AML-193 (cell line): ENCODE results near the gene NIPAL3.
"Not testable (repeated sequence)": the region's sequence is repeated elsewhere in the genome, so short reads cannot be mapped to it uniquely, and the experiment has no call there.

ENCODE experiments used
- DNase-seq, 2 experiments: peaks; one replicate each; lab custom pipeline; 2025; lab: John Stamatoyannopoulos, UW

Gene NIPAL3

DNA sequence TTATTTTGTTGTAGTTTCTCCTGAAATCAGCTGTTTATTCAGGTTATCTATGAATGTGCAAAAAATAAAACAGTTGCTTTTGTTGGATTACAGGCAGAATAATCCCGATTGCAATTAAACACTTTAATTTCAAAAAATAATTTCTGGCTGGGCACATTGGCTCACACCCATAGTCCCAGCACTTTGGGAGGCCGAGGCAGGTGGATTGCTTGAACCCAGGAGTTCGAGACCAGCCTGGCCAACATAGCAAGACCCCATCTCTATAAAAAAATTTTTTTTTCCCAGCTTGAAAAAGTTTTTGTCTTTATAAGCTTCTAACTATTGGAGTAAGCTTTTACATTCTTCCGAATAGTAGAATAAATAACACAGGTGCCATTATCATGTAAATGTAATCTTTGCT, 102.3 kb downstream of the NIPAL3 start:
- DNase-seq = no peak

DNA sequence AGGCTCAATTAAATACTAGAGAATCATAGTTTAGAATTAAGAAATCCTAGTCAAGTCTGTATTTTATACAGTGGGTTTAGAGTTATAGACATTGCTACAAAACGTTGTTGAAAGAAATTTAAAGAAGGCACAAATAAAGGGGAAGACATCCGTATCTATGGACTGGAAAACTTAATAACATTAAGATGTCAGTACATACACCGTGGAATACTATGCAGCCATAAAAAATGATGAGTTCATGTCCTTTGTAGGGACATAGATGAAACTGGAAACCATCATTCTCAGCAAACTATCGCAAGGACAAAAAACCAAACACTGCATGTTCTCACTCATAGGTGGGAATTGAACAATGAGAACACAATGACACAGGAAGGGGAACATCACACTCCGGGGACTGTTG, 104.7 kb downstream of the NIPAL3 start:
- not testable (repeated sequence) for DNase-seq
